ENCODE measurements around the gene C2CD2.

DNA sequence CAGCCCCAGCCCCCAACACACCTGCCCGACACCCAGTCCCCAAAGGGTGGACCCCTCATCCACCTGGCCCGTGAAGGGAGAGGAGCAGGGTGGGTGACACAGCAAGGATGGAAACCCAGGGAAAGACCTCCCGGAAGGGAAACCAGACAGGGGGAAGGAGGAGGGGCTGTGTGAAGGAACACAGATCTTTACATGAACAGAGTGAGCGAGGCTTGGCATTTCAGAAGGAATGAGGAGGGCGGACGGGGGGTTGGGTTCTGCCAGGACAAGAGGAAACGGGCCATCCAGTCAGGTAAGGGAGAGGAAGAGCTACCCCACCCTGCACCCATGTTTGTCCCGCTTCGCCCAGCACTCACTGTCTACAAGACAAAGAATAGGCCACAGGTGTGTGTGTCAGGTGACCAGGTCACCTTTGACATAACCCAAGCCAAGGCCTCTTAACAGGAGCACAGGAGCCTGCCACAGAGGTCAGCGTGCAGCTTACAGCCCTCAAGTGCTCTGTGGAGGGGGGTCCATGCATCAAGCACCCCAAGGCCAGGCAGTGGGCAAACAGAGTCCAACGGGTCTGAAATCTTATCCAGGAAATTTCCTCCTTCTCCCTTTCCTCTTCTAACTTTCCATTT is 56.7 kb downstream of the C2CD2 start:
- no peak for TF ChIP-seq CTCF (IDR thresholded peaks at IDR 0.05)
- TF ChIP-seq POLR2A (IDR thresholded peaks at IDR 0.05), result no peak

Measured in uterus (tissue), 2 donors.